Measurements from ENCODE around the gene HIRIP3. TPM values are rescaled to one million over a fixed set of nuclear protein-coding genes. Genes with fewer than 3 reads are reported as not detected.

HIRIP3 gene
- total and polyA plus RNA-seq, 2 of the 13 experiments (the other 11 are each of a cell fraction or from before 2014, with no cell fraction given): 12.6 to 17.2 TPM

DNA sequence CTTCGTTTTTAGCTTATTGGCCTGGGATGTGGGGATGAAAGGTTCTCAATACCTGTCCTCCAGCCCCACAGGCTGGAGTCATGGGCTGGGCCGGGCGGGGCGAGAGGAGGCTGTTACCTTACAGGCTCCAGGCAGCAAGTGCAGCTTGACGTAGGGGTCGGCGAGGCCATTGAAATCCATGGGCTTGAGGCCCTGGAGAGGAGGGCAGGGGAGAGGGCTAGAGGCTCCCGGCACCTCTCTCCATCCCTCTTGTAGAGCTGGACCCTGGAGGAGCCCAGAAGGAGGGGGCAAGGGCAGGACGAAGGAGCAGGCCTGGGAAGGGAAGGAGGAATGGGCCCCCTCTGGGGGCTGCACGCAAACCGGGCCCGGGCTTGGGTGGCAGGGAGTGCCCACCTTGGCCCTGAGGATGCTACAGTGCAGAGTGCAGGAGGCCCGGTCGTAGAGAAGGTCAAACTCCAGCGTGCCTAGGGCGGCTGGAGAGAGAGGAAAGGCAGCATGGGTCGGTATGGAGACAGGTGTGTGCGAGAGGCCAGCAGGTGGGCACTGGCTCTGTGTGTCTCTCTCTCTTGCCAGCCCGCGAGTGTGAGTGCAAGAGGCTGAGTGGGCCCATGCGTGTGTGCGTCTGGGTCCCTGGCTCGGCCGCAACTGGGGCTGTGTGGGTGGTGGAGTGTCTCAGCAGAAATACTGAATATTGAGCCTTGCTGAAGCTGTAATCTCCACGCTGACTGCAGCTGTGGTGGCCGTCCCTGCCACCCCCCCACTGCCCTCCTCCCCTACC is 13.9 kb upstream of the HIRIP3 start:
- Histone ChIP-seq H3K4me3 (replicated peaks in 1 of 3; ENCODE audit: insufficient read depth in 1 of 3, low read depth in 2 of 3, low read length in 3 of 3) (peak overlapping the region in 1 of 3 experiments; percentile 17; a peak in 1 of 6 replicates), H3K4me2 (ENCODE audit: low read depth, low read length) (peak overlapping the region; percentile 41; the same call in 1 of the 2 replicates), H2AFZ (ENCODE audit: low read length) (no peak overlapping the region), H3K9ac (ENCODE audit: insufficient read depth, low read depth, low read length) (no peak overlapping the region), H3K27me3 (ENCODE audit: control insufficient read depth in 1 of 2, insufficient read depth in 2 of 2, low read length in 2 of 2) (peaks cover 10 to 31% of the 10 kb centered on the region in 2 experiments; a peak in 4 of 5 replicates), H3K36me3 (replicated peaks in 1 of 2; ENCODE audit: control insufficient read depth in 1 of 2, insufficient read depth in 2 of 2, low read length in 2 of 2) (no peaks in the 10 kb centered on the region), H3K27ac (ENCODE audit: extremely low read length, insufficient read depth, low read length) (no peak overlapping the region), H3K9me3 (ENCODE audit: low read length) (no peaks in the 10 kb centered on the region), H3K79me2 (ENCODE audit: insufficient read depth, low read length) (no peaks in the 10 kb centered on the region), H4K20me1 (ENCODE audit: insufficient read depth, low read length) (no peaks in the 10 kb centered on the region), H3K4me1 (ENCODE audit: insufficient read depth, low read length) (peaks cover 31% of the 10 kb centered on the region)
- FAIRE-seq (no peak), ATAC-seq (peak; percentile 56), DNase-seq (ENCODE audit: low spot score) (no peak)
- CTCF ChIA-PET (ENCODE audit: low intra/inter-chr PET ratio, low total read pairs): no interaction called here
- intact Hi-C loops (cut with micrococcal nuclease; ENCODE audit: unreplicated experiment) (no loop called here), in situ Hi-C loops (cut with HindIII; ENCODE audit: extremely low pct_ligation_motif_present, low pct_unique_long_range_greater_than_20kb) (loop anchor here (10.0 kb wide), 1 partner anchor 144 kb away; the partner anchor contains the start of gene CDIPT)
- POLR2A ChIA-PET: interaction anchor here (1.1 to 1.7 kb wide), 3 partner anchors 36 to 202 kb away, joined by 4 to 6 read pairs (median 5); partner anchors contain the start of genes ALDOA and TAOK2
- 21% methylated on average over 17 of the region's 26 CpGs for WGBS (ENCODE audit: low lambda C conversion rate)
- no TSS peak for BruUV-seq (replicated peaks)
- TF ChIP-seq SALL1 (CRISPR knock-in tag; IDR thresholded peaks at IDR 0.05) (peak; percentile 54), CC2D1A (CRISPR knock-in tag; IDR thresholded peaks at IDR 0.05) (no peak), HNF4A (CRISPR knock-in tag; IDR thresholded peaks at IDR 0.05) (peak; percentile 59), HES4 (CRISPR knock-in tag; IDR thresholded peaks at IDR 0.05; ENCODE audit: borderline replicate concordance) (0 out of 2 replicates have a peak, but pooled peaks have one; percentile 43), CENPX (CRISPR knock-in tag; IDR thresholded peaks at IDR 0.05) (no peak), NFE2L1 (CRISPR knock-in tag; IDR thresholded peaks at IDR 0.05; ENCODE audit: borderline replicate concordance) (no peak), MYC (CRISPR knock-in tag; IDR thresholded peaks at IDR 0.05; ENCODE audit: borderline replicate concordance) (0 out of 2 replicates have a peak, but pooled peaks have one; percentile 26), HNRNPL (IDR thresholded peaks at IDR 0.05; ENCODE audit: low read depth, low read length) (peak; percentile 78; the same call in 1 of the 2 replicates), TEAD3 (CRISPR knock-in tag; optimal IDR thresholded peaks at IDR 0.05; ENCODE audit: borderline replicate concordance) (peak; percentile 21), ZFX (CRISPR knock-in tag; IDR thresholded peaks at IDR 0.05; ENCODE audit: low read depth) (0 out of 2 replicates have a peak, but pooled peaks have one; percentile 25), HOXA3 (CRISPR knock-in tag; IDR thresholded peaks at IDR 0.05) (0 out of 2 replicates have a peak, but pooled peaks have one; percentile 23), SMARCE1 (IDR thresholded peaks at IDR 0.05; ENCODE audit: borderline replicate concordance) (no peak)
- TF ChIP-seq, protein P1, sequence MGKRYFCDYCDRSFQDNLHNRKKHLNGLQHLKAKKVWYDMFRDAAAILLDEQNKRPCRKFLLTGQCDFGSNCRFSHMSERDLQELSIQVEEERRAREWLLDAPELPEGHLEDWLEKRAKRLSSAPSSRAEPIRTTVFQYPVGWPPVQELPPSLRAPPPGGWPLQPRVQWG (CRISPR knock-in tag; IDR thresholded peaks at IDR 0.05; ENCODE audit: borderline replicate concordance, low read depth): no peak
- TF ChIP-seq, protein P2, sequence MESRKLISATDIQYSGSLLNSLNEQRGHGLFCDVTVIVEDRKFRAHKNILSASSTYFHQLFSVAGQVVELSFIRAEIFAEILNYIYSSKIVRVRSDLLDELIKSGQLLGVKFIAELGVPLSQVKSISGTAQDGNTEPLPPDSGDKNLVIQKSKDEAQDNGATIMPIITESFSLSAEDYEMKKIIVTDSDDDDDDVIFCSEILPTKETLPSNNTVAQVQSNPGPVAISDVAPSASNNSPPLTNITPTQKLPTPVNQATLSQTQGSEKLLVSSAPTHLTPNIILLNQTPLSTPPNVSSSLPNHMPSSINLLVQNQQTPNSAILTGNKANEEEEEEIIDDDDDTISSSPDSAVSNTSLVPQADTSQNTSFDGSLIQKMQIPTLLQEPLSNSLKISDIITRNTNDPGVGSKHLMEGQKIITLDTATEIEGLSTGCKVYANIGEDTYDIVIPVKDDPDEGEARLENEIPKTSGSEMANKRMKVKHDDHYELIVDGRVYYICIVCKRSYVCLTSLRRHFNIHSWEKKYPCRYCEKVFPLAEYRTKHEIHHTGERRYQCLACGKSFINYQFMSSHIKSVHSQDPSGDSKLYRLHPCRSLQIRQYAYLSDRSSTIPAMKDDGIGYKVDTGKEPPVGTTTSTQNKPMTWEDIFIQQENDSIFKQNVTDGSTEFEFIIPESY (CRISPR knock-in tag; IDR thresholded peaks at IDR 0.05): no peak
- TF ChIP-seq, protein P3, sequence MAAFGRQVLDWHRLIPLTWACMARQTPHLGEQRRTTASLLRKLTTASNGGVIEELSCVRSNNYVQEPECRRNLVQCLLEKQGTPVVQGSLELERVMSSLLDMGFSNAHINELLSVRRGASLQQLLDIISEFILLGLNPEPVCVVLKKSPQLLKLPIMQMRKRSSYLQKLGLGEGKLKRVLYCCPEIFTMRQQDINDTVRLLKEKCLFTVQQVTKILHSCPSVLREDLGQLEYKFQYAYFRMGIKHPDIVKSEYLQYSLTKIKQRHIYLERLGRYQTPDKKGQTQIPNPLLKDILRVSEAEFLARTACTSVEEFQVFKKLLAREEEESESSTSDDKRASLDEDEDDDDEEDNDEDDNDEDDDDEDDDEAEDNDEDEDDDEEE (CRISPR knock-in tag; IDR thresholded peaks at IDR 0.05): no peak
- TF ChIP-seq, protein P4, sequence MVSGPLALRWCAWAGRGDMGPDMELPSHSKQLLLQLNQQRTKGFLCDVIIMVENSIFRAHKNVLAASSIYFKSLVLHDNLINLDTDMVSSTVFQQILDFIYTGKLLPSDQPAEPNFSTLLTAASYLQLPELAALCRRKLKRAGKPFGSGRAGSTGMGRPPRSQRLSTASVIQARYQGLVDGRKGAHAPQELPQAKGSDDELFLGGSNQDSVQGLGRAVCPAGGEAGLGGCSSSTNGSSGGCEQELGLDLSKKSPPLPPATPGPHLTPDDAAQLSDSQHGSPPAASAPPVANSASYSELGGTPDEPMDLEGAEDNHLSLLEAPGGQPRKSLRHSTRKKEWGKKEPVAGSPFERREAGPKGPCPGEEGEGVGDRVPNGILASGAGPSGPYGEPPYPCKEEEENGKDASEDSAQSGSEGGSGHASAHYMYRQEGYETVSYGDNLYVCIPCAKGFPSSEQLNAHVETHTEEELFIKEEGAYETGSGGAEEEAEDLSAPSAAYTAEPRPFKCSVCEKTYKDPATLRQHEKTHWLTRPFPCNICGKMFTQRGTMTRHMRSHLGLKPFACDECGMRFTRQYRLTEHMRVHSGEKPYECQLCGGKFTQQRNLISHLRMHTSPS (CRISPR knock-in tag; IDR thresholded peaks at IDR 0.05; ENCODE audit: low read depth): peak; percentile 62; the same call in 1 of the 2 replicates

All from HepG2 (cell line).